Pons (tissue), 1 donor: ENCODE measurements around the gene MYCBP2.
"Not testable (repeated sequence)": the region's sequence is repeated elsewhere in the genome, so short reads cannot be mapped to it uniquely, and the experiment has no call there.

ENCODE experiments used
- DNase-seq: peaks from one replicate; pipeline ENCODE4 v3.0.0-alpha.2; 2016; ENCODE audit warnings: low spot score

Gene MYCBP2

DNA sequence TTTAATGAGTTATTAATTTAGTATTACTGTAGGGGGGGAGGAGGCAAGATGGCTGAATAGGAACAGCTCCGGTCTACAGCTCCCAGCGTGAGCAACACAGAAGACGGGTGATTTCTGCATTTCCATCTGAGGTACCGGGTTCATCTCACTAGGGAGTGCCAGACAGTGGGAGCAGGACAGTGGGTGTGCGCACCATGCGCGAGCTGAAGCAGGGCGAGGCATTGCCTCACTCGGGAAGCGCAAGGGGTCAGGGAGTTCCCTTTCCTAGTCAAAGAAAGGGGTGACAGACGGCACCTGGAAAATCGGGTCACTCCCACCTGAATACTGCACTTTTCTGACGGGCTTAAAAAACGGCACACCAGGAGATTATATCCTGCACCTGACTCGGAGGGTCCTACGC, 127.9 kb downstream of the MYCBP2 start:
- not testable (repeated sequence) for DNase-seq

DNA sequence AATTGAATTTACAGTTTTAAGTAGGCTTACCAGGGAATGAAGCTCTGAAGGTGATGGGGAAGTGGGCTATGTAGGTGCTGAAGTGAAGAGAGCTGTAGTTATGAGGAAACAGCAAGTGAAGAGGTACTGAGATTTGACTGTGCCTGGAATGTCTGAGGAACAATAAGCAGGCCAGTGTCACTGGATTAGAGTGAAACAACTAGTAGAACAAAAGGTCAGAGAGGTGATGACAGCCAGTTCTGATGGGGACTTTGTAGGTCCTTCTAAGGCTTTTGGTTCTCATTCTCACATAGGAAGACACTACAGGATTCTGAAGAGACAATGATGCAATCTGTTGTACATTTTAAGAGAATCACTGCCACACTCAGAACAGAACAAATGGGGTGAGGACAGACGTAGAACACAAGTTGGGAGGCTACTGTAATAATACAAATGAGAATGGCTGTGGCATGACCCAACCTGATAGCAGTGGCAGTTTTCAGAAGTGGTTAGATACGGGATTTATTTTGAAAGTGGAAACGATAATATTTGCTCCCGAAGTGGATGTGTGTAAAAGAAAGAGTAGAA, 130.8 kb downstream of the MYCBP2 start:
- no peak for DNase-seq

DNA sequence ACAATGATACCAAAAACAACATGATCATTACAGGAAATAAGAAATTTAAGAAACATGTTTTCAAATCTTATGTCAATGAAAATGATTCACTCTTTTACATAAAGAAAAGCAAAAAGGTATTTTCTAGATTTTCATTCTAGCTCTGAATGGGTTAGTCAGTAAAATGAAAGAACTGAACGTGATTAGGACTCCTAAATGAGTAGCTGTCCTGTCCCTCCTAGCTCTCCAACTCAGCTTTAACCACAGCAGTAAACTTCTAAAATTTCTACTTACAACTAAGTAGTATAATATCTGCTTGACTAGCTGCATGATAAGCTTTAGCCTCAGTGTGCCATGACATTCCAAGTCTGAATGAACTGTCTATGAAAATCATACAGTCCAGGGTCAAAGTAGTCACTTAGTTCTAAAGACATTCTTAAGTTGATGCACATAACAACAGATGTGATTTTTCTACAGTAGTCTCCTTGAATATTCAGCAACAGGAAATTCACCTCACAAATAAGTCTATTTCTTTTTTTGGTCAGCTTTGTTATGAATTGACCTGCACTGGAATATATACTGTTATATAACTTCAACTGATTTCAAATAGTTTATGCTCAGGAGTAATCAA, 136.4 kb downstream of the MYCBP2 start:
- DNase-seq: no peak

DNA sequence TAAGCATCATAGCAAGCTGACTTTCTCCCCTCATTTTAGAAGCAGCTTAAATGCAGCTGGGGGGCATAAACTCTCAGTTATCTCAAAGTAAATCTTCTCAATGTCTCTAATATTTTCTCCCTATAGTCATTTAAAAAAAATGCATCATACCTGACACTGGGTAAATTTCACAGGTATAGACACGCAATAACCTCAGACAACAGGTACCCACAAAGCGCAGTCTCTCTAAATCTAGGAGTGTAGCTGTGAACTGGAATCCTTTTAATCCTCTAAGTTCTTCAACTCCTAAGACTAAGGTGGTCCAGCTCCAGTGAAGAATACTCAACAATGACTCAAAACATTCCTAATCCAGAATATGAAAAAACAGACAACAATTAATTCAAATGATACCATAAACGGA, 141.2 kb downstream of the MYCBP2 start:
- DNase-seq: no peak

DNA sequence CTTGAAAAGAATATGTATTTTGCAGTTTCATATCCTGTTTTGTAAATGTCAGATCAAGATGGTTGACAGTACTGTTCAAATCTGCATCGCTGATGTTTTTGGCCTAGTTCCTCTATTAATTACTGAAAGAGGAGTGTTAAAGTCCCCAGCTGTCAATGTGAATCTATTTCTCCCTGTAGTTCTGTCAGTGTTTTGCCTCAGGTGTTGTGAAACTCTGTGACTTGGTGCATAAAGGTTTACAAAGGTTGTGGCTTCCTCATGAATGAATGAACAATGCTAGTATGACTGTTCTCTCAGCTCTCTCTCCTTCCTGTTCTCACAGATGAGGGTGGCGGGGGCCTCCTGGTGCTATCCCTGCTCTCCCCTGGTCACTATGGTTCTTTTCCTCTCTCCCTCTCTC, 142.4 kb downstream of the MYCBP2 start:
- no peak for DNase-seq

DNA sequence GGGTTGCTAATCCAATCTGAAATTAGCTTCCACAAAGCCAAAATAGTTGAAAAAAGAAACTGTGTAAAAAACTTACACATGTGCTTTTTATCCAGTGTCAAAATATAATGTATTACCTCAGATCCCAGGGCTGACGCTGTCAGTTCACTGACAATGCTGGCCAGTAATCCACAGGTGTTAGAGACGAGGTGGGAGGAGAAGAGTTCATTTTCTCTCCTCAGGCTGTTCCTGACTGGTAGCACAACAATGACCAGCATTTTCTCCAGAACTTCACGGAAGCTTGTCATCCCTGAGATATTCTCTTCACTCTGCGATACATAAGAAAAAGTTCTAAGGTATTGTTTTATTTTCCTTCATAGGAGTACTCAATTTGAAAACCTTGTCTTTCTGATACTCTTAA, 146.9 kb downstream of the MYCBP2 start:
- DNase-seq: no peak

DNA sequence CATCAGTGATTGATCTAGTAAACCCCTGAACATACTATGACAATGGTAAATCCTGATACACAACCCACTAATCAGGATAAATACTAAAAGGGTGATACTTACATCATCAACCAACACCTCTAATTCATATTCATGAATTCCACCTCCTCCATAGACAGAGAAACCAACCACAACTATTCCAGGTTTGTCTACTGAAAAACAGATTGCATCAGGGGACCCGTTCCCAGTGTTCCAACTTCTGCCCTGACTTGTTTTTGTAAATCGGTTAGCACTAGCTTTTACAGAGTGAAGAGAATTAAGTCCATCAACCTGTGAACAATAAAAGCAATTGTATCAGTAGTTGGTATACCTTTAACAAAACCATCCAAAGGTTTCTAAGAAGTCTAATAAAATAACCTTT, 149.2 kb downstream of the MYCBP2 start:
- no peak for DNase-seq

DNA sequence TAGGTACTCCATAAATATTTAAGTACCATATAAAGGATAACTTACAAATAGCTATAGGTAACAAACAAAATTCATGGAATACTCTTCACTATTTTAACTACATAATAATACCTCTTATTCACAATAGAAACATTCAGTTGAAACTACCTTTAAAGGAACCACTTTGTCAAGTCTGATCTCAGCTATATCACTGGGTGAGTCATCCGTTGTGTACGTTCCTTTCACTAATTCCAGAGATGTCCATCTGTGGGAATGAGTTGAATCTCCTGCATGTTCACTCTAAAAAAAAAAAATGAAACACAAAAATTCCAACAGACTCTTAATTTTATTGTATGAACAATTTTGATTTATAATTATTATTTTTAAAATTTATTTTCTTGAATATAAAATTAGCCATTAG, 150.5 kb downstream of the MYCBP2 start:
- DNase-seq: no peak

DNA sequence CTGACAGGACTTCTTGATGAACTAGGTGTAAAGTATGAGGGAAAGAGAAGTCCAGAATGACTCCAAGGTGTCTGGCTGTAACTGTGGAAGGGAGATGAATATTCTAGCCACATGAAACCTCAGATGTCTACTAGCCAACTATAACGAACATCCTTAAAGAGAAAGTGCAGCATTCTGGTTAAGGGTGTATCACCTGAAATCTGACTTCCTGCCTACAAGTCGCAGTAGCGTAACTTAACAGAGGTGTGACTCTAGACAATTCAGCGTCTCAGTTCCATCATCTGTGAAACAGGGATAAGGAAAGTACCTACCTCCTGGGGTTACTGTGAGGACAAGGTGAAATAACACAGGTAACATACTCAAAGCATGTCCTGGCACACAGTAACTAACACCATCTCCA, 154.2 kb downstream of the MYCBP2 start:
- no peak for DNase-seq

DNA sequence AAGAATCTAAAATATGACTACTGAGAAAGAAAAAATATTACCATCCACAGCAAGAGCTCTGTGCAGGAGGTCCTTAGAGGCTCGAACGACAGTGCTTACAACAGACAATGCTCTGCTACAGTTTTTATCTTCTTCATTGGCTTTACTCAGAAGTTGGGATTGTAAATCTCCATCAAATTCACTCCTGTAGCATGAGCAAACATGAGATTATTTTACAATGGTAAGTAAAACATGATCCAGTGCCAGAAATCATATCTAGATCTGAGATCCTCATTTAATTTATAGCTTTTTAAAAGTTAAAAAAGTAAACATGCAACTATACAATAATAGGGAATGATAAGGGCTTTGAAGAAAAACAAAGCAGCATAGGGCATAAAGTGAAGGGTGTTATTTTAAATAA, 155.4 kb downstream of the MYCBP2 start:
- no peak for DNase-seq

DNA sequence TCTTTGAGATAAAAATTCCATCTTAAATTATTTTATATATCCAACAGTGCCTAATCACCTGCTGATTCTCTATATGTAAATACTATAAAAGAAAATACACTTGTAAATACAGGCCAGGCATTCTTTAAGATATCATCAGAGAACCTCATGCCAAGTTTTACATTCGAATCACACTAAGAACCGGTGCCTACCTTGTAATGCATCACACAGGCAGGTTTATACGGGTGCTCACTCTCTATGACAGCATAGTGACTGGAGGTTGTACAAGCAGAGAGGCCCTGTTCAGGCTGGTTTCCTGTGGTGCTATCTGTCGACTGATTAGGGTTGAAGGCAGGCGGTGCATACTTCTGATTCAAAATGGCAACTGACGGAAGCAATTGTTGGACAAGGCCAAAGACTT, 158.7 kb downstream of the MYCBP2 start:
- no peak for DNase-seq

DNA sequence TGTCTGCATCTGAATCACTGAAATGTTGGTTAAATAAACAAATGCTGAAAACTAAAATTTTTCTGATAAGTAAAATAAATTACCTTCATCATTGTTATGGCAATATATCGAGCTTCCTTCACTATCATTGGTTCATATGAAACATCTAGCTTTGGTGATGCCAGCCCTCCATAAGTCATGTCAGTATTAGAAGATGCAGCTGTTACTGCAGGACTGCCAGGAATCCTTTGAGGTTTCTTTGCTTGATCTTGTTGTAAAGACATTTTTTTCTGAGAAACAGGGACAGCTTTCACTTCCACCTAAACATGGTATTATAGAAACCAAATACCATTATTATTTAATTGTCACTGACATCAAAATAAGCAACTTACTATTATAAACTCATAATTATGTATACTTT, 176.2 kb downstream of the MYCBP2 start:
- no peak for DNase-seq

DNA sequence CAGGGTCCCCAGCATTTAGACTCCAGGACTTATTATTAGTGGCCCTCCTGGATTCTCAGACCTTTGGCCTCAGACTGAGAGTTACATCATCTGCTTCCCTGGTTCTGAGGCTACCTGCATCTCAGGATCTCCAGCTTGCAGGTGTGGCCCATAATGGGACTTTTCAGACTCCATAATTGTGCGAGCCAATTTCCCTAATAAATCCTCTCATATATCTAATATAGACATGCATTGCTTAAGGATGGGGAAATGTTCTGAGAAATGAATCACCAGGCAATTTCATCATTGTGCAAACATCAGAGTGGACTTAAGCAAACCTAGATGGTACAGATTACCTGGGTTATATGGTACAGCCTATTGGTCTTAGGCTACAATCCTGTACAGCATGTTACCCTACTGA, 183.5 kb downstream of the MYCBP2 start:
- DNase-seq: no peak

DNA sequence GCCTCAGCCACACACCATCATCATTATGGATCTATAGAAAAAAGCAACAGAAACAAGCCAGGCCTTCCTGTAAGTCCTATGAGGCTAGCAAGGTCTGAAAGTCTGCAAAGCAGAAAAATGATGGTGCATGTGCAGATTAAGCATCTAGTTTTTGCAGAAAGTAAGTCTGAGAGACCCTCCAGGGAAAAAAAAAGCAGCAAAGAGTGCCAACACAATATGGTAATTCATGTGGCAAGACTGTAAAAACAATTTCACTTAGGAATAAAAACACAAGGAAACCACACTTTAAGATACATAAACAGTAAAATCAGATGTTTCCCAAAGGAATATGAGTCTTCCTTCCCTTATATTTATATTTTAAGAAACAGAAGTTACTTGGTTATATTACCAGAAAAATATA, 187.6 kb downstream of the MYCBP2 start:
- no peak for DNase-seq

DNA sequence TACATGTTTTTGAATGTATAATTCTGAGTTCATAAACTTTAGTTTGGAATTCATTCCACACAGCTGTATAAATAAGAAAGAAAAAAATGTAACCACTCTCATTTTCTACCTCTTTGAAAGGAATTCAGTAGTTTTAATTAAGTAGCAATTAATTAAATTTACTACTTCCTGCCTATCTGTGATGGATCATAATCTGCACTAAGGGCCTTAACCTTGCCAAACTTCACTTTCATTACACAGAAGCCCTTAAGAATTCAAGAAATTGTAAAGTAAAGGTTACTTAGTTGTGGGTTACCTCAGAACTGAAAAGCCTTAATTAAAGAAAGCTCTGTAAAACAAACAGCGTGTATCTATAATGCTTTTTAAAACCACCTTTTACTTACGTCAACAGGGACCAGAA, 188.1 kb downstream of the MYCBP2 start:
- DNase-seq: no peak

DNA sequence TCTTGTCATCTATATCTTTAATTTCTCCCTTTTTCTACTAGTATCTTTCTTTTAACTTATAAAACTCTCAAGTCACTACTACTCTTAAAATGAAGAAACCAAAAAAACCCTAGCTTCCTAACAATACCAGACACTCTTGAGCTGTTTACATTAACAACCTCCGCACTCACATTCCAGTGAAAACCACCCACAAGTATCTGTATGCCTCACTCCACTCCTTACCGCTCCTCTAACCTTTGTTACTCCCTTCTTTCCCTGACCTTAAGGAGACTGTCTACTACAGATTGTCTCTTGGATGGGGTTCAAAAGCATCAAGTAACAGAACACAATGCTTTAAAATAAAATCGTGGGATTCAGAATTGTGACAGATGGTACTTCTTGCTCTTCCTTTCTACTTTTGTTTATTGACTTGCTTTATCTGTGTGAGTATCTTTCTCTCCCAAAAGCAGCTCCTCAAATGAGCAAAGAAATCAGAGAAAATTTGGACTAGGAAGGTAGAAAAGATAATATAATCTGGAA, 189.9 kb downstream of the MYCBP2 start:
- no peak for DNase-seq

DNA sequence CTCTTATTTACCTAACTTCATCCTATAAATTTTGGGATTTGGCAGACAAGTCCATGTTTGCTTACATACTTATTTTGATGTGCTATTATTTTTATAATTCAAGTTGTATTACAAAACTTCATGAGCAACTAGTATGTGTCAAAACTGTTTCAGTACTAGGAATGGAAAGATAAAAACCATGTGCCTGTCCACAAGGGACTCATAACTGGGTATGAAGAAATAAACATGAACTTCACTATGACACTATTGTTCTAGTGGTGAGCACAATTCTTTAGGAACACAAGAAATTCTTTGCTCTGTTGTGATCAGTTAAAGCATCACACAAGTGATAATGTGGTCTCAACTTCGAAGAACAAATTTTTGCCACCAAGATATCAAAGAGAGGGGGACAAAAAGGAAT, 202.5 kb downstream of the MYCBP2 start:
- no peak for DNase-seq

DNA sequence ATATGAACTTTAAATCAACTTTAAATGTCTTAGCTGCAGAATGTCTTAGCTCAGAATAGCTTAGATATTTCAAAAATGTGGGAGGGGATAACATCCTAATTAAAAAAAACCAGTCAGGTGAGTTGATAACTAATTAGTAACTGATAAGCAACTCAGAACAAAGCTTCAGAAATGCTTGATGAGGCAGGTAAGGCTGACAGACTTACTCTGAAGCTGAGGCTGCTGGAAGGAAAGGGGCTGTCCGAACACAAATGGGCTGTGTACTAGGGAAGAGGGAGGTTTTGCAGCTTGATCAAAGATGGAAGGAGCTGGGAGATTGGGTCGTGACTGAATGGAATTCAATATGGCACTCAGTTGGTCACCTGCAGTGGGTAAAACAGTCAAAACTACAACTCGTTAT, 208.8 kb downstream of the MYCBP2 start:
- no peak for DNase-seq

DNA sequence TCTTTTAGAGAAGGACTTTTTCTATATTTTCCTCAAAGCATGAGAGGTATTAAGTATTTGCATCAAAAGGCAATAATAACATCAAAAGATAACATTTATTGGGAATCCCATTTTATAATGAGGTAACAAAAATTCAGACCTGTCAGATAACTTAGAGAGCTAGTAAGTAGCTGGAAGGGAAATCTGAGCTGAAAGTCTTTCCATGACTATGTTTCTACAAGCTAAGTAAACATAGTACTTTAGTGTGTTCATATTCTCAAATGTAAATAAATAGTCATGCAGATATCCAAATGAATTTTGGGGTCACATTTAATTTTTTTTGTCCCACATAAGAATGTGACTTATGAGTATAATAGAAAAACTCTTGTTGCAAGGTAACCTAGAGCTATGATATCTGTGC, 212.6 kb downstream of the MYCBP2 start:
- DNase-seq: no peak

DNA sequence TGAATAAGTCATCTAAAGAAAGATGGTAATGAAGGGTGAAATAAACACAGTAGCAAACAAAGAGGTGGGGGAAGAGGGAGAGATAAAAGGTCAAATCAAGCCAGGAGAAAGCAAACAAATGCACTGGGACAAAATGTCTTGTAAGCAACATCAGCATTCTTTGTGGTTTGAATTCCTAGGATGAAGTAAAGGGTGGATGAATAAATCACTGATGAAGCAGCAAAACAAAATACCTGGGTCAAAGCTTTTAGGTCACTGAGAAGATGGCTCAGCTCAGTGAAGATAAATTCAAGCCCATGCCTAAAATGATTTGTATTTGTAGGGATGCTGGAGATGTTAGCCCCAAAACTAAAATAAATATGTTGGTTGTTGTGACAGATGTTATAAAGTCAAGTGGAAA, 213.4 kb downstream of the MYCBP2 start:
- DNase-seq: no peak

DNA sequence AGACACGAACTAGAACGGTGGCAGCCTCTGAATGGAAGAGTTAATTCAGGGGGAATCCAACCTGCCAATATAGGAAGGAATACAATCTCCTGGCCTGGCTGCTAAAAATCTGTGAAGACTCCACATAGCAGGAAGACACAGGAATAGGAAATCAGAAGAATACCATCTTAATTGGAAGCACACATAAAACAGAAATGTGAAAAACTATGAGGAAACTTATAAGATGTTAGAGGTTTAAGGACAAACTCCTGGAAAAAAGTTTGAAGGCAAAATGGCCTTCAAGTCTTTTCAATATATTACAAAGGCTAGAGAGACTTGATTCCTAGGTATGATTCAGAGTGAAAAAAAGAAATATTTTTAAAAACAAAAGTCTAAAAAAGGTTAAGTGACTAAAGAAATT, 221.8 kb downstream of the MYCBP2 start:
- DNase-seq: no peak

DNA sequence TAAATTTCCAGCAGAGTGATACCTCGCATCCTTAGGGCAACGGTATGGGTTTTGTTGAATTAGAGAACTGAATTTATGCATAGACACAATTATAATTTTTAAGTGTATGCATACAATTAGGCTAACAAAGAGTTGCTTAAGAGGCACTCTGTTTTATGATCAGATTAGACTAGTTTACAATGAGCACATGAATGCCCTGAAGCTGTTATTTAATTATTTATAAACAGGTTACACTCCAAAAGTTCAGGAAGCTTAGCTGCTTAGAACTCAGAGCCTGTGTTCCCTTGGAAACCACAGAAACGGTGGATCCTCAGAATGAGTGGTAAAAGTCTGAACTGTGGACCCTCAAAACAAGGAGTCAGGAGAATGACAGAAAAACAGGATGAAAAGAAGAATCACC, 227.5 kb downstream of the MYCBP2 start:
- no peak for DNase-seq

DNA sequence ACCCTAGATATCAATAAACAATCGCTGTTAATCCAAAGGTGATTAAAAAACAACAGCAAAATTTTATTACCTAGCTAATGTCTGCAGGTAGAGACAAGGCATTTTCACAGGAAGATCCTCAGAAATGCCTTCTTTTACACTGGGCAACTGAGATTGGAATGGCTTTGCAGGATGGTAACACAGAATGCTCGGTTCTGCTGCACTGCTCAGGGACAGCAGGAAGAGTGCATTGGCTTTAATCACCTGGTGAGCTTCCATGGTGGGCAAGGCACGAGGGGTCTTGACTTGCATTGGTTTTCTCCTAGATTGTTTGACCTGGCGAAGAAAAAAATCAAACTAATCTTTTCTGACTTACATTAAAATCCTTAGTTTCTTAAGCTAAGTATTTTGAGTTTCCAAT, 231.6 kb downstream of the MYCBP2 start:
- no peak for DNase-seq

DNA sequence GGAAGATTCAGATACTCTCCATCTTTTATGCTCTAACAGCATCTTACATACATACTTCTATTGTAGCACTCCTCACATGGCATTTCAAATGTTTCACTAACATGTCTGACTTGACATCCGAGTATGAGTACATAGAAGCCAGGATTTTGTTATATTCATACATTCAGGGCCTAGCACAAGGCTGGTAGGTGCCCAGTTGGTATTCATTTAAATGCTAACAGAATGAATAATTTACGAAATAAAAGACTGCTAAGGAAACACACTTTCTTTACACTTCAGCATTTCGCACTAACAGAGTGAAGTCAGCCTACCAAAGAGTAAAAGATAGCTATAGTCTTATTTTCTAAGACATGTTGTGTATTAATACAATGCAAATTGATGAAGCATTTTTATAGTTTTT, 232.1 kb downstream of the MYCBP2 start:
- no peak for DNase-seq
